GM19025 (cell line): ENCODE data around the gene MTHFS.
A peak's percentile ranks its signal among the peaks of the same experiment; 100 is the strongest.

Experiments used
- ATAC-seq: cut with Tn5 transposase; IDR thresholded peaks from one replicate; pipeline ENCODE4 v1.9.1; 2021; ENCODE audit warnings: mild to moderate bottlenecking, low read depth, moderate library complexity; ENCODE audit not compliant: unreplicated experiment

MTHFS gene

DNA sequence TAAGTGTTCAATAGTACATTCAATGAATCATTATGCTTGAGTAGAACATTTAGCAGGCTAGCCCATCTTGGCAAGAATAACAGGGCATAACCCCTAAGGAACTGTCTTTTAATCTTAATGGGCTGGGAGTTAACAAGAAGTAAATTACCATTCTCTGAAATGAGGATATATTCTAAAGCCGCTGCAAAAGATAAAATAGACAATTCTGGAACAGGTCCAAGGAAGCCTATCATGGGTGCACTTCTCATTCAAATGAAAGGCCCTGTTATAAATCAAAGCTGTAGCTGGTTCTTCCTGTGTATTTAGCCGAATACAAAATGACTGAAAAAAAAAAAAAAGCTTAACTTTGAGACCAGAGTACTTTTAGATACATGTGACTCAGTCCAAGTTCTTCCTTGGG lies 15.6 kb downstream of the MTHFS start:
- ATAC-seq, result no peak

DNA sequence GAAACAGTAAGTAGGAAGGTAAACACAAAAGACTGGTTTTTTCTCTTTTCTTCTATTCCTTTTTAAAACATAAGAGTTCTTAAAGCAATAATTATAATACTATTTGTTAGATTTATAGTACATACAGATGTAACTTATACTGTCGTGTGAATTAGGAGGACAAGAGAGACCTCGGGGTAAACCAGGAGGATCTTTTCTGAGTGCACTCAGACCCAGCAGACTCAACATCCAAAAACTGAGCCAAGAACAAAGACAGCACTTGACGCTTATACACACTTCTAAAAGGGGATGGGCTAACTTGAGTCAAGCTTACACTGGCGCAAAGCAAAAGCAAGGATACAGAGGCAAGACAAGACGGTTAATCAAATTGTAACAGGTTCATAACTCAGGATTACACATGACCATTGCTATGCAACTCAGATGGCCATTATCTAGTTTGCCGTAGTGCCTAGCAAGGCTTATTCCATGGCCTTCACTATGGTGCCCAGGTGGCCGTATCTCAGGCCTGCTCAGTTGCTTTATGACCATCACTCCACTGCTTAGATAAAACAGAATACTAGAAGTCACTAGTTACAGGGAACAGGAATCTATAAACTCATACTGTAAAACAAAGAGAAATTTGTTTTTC lies 18.6 kb downstream of the MTHFS start:
- no peak for ATAC-seq

DNA sequence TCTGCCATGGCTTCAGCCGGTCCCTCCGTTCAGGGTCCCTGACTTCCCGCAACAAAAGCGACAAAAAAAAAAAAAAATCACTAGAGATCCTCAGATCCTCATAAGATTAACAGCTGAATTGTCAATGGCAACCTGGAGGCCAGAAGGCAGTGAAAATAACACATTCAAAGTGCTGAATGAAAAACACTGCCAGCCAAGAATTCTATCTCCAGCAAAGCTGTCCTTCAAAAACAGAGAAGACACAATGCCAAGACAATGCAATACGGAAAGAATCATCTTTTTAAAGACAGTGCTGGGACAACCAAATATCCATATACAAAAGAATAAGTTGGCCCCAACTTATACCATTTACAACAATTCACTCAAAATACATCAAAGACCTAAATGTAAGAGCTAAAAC lies 21.6 kb downstream of the MTHFS start:
- ATAC-seq, result no peak

DNA sequence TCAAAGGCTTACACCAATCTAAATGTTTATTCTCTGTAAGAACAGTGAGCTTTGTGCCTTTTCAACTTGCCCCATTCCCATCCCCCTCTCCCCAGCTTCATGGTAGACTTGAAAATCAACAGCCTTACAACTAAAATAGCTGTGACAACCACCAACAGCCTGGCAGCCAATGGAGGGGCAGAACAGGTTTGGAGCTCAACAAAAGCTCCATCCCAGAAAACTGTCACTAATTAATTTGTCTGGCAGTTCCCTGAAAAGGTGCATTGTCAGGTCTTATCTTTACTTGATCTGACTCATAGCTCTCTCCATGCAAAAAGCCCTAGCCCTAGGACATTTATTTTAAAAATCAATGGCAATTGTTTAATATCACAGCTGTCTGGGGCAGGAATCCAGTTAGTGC lies 22.6 kb downstream of the MTHFS start:
- ATAC-seq, result no peak

DNA sequence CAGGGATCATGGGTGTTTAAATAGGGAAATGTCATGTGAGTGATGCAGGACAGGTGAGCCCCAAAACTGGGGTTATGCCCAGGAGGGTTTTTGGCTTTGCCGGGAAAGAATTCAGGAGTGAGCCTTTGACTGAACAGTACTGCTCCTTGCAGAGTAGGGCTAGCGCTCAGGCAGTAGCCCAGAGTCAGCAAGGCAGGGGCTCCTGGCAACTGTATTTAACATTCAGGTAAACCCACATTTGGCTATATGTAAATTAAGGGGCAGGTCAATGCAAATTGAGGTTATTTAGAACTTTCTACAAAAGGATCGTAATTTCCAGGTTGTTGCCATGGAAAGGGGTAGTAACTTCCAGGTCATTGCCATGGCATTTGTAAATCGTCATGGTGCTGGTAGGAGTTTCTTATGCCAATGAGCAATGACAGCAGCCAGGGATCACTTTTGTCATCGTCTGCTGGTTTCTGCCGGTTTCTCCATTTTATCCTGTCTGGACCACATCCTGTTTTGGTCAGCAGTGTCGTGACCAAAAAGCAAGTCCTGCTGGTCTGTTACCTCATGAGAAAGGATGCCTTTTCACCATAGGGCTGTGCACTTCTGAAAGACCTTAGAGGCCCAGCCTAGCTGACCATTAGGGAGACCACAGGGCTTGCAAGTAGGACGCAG lies 24.3 kb downstream of the MTHFS start:
- ATAC-seq, result no peak

DNA sequence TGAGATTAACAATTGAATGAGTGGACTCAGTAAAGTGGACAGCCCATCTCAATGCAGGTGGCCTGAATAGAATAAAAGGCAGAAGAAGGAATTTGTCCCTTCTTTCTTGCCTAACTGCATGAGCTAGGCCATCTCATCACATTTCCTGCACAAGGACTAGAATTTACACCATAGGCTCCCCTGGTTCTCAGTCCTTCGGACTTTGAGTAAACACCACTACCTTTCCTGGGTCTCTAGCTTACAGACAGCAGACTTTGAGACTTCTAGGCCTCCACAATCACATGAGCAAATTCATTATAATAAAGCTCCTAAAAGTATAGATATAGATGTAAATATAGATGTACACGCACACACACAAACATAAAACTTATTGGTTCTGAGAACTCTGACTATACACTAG lies 28.3 kb downstream of the MTHFS start:
- ATAC-seq, result no peak

DNA sequence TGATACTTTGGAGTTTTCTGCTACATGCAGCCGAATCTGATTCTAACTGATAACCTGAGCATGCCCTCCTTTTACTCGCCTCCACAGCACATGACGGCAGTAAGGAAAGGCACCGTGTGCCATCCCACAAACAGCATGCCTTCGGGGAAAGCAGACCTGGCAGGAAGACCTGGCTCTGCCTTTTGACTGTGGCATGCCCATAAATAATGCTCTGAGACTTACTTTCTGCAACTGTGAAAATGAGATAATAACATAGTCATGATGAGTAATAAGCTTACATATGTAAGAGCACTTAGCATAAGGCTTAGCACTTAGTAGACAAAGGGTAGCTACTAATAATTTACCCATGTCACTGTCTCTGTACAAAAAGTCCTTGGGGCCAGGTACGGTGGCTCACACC lies 32.9 kb downstream of the MTHFS start:
- ATAC-seq, result no peak

DNA sequence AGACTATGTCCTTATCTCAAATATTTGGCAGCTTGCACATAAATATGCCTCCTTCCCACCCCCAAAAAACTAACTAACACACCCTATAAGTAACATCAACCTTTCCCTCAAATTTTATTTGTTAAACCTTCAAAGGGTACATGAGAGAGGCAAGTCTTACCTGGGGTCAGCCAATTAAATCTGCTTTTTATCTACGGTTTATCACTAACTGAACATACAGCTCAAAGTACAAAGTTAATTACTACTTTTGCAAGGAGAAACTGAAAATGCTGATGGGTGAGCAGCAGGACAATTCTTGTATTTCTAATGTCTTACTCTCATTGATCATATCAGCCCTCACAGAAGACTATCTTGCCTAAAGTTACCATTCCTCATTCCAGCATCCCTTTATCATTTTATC lies 34.6 kb downstream of the MTHFS start:
- no peak for ATAC-seq

DNA sequence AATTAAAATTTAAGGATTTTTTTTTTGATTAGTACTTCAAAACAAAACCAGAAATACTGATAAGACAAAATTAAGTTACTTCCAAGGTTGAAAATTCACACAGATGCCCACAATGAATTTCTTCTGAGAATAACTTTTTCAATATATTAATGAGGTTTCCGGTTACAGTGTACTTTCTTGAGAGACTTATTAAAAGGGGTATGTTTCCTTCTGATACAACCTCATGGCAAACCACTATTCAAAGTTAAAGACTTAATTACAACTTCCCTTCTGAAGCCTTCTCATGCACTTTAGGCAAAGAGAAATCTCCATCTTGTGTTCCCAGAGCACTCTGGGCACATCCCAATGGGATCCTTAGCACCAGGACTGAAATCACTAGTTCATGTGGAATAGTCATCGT lies 36.2 kb downstream of the MTHFS start:
- no peak for ATAC-seq

DNA sequence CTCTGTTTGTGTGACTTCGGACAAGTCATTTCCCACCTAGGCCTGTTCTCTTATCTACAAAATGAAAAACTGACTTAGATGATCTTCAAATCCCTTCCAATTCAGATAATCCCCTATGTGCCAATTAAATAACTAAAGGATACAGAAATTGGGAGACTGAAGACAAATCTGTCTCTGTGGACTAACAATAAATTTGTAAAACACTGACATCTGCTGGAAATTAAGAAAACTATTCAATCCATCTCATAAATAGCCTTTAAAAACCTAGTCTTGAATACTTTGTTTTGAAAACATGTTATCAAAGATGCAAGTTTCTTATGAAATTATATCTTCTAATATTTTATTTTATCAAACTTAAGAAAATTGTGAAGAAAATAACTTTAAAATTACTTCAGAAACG lies 38.3 kb downstream of the MTHFS start:
- ATAC-seq, result no peak

DNA sequence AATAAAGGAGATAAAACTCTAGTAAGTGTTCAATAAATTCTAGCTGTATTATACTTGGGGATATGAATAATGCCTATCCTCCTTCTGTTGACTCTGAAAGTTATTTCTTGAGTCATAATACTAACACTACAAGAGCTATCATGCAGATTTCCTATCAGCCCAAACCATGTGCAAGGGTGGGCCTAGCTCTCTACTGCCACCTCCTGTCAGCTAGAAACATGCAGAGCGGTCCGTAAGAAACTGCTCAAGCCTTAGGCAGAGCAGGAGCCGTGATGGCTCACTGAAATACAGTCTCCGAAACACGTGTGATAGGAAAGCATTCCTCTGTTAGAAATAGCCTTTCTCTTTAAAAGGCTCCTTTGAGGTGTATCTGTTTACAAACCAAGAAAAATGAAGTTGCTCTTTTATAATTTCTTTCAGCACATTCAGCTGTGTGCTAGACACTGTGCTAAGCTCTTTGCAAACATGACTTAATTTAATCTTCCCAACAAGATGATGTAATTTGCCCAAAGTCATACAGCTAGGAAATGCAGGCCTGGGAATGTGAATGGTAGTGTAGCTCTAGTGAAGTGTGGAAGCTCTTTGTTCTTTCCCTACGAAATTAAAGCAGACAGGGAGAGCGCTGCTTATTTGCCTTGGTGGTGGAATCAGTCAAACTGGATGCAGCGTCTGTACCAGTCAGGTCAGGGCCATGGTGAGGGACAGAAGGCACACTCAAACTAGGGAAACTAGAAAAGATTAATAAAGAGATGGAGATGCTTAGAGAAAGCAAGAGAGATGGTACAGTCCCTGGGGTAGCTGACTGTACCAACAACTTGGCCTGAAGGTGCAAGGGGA lies 43.1 kb downstream of the MTHFS start:
- peak; percentile 63 for ATAC-seq

DNA sequence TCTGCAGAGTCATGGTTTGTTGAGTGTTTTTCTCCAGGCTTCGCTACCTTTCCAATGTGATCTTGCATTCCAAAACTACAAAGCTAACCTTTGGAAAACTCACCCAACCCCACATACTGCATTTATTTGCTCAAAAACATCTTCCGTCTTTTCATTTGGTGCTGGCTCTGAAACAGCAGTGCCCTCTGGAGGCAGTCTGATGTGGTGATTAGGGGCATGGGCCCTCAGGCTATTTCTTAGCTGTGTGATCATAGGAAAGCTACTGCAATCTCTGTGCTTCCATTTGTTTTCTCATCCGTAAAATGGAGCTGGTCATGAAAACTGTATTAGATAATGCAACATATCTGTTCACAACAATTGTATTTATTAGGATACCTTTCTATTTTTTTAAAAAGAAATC lies 47.0 kb downstream of the MTHFS start:
- ATAC-seq, result no peak

DNA sequence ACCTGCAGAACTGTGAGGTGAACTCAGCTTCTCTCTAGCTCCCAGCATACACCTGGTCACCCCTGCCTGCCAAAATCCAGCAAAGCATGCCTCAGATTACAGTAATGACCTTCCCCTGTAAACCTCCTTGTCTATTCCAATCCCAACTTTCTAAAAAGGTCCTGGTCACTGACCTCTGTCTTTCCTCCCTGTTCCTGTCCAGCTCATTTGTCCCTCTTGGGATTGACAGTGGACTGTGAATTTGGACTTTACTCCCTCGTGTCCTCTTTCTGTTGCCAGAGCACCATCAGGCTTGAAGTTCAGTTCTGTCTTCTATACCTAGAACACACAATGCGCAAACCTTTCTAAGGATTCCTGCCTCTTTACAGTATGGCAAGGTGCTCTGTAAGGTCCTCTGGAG lies 50.3 kb downstream of the MTHFS start:
- no peak for ATAC-seq

DNA sequence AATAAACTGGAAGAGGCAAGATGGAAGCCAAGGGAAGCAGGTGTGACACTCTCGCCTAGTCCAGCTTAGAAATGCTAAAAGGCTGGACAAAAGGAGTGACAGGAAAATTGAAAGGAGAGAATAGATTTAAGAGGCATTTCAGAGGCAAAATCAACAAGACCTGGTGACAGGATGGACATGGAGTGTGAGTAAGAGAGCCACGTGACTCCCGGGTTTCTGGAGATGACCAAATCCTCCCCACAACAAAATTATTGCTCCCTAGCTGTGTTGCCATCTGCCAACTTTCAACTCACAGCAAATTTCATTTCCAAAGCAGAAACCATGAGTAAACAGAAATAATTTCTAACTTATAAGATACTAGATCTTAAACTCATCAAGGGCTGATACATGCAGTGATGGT lies 52.6 kb downstream of the MTHFS start:
- no peak for ATAC-seq

DNA sequence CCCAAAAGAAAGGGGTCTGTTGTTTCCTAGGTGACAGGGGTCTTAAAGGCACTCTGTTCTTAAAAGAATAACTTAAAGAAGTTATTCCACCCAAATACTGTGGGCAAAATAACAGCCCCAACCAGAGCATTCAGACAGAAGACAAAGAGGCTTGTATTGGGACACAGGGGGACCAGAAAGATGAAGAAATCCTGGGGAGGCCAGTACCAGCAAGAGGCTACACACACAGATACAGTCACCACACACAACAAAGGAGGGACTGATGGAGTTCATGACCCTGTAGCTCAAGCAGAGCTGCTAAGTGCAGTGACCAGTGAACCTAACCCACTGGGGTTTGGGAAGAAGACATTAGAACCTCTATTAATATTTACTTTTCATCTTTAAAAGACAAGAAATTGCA lies 59.0 kb downstream of the MTHFS start:
- no peak for ATAC-seq

DNA sequence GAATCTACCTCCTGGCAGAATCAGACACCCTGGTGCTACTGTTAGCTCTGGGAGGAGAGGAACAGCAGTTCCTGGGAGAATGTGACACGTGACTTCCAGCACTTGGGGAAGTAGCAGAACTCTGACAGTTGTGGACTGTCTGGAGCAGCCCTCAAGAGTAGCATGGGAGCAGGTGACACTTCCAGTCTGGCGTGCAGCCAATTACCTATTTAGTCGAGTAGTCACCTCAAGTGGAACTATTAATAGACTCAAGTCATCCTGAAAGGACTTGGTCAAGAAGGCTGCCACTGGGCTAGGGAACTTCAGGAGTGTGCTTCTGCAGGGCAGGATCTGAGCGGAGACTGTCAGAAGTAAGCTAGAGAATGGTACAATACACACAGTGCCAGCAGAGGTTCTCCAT lies 62.3 kb downstream of the MTHFS start:
- ATAC-seq, result no peak

DNA sequence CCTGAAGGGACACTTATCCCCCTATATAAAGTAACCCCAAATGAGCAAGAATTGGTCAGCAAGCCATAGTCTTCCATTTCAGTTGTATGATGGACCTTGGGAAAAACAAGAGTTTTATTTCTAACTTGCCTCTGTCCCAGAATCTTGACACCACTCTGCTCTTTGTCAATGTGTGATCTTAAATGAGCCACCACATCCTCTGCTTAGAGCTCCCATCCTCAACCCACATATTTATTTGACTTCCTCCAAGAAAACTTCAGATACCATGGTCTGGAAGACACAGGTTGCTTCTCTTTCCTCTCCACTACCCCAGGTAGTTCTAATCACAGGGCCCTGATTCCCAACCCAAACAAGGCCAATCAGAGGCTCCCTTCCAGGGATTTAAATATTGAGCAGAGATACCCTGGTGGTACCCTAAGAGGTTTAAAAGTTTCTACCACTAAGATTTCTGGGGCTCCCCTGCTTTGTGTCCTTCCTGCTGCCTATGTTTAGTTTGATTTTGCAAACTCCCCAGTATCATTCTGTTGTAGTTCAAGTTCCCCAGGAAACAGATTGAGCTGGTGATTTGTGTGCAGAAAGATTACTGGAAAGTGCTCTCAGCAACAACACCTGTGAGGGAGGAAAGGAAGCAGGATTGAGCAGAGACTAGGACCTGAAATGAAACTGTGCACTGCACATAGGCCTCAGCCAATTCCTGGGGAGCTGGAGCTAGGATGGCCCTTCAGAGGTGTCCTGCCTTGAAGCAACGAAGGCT lies 64.3 kb downstream of the MTHFS start:
- ATAC-seq, result no peak

DNA sequence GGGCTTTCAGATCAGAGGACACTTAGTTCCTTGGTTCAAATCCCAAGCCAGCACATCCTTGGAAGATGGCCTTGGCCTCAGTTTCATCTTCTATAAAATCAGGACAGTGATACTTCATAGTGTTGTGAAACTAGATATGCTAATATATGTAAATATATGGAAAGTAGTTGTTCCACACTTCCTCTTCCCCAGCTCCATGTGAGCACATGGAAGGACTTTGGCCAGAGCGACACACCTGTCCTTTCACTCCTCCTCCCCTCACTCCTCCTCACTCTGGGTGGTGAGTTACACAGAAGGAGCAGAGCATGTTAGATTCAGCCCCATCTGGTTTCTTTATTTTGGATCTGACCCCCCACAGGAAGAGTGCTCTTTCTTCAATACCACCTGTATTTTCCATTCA lies 65.2 kb downstream of the MTHFS start:
- no peak for ATAC-seq

DNA sequence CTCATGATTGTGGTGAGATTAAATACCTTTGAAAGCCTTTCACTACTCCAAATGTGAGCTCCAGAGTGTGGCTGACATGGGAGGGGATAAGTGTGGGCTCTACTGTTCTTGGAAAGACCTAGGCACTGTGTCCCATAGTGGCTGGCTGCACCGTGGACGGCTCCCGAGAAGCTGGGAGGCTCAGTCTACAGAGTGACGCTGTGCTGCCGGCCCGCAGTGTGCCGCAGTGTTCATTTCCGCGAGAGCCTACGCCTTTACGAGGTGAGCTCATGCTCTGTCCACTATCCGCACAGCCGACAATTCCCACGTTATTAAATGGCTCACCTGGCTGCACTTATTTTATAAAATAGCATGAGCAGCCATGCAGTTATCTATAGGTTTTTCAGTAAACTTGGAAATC lies 66.9 kb downstream of the MTHFS start:
- no peak for ATAC-seq

DNA sequence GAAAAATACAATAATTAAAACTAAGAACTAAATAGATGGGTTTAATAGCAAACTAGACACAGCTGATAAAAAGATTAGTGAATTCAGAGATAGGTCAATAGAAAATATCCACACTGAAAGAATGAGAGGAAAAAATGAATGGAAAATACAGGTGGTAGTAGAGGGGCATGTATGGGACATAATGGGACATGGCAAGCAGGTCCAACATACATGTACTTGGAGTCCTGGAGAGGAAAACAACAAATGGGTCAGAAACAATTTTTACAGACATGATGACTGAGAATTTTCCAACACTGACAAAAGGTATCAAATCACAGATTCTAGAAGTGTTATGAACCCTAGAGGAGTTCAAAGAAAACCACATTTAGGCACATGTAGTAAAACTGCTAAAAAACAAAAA lies 68.4 kb downstream of the MTHFS start:
- ATAC-seq, result no peak

DNA sequence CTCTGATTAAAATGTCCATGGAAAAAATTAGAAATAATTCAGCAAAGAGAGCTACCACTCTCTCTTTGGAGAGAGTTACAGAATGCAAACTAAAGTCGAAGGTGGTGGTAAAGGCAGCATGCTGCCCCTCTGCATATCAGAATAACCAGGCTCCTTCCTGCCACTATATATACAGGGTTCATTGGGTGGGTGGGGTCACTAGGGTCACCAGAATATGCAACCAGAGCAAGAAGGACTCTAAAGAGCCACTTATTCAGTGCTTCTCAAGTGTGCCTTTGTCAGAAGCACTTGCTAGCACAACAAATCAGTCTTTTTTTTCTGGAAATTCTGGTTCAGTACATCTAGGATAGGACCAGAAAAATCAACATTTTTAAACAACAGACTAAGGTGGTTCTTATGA lies 70.0 kb downstream of the MTHFS start:
- ATAC-seq, result no peak
